ENCODE data around the gene PYGO1. TPM values are rescaled to one million over a fixed set of nuclear protein-coding genes. Genes with fewer than 3 reads are reported as not detected.
A peak's percentile ranks its signal among the peaks of the same experiment; 100 is the strongest.

The PYGO1 gene
- total and polyA plus RNA-seq, 9 donors, result 5.1 to 15.6 (median 9.2) TPM

DNA sequence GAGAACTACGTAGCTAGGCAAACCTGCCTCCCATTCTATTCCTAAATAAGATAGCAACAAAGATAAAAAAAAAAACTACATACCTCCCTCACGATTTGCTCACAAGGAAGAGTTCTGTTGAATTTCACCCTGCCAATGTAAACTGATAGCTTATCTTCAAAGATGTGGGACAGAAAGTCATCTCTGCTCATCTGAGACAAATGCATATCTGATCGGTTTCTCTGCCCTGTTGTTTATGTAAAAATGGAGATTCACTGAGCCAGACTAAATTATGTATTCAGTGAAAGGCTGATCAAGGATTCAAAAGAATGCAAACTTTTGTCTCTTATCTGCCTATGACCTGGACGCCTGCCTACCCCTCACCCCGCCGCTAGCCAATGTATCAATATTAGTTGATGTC is 11.2 kb downstream of the PYGO1 start:
- no peak for DNase-seq
- Histone ChIP-seq H3K9me3 (replicated peaks; ENCODE audit: control insufficient read depth, low read depth, low read length) (no peaks in the 10 kb centered on the region), H3K27me3 (ENCODE audit: control insufficient read depth, insufficient read depth, low read length) (no peaks in the 10 kb centered on the region), H3K27ac (ENCODE audit: low read length) (no peak overlapping the region), H3K4me3 (ENCODE audit: low read length) (no peak overlapping the region), H3K4me1 (ENCODE audit: control insufficient read depth, insufficient read depth, low read length) (no peaks in the 10 kb centered on the region), H3K36me3 (ENCODE audit: control insufficient read depth, insufficient read depth, low read length) (no peaks in the 10 kb centered on the region)
- 100% methylated on average over 4 of the region's 6 CpGs for WGBS (ENCODE audit: insufficient coverage)

DNA sequence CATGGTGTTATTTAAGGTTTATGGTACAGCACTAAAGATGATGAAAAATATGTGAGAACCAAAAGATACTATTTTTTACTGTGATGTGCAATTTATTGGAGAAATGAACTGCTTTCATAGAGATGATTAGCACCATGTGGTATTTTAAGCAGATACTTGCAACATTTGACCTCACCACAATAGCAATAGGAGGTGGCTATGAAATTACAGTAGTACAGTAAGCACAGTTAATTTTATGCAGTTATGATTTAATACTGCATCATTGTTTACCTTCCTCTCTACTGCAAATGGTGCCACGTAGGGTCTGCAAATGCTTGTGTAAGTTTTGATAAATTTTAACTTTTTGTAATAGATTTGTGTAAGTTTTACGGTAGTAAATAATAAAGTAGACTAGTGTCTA is 14.0 kb downstream of the PYGO1 start:
- H3K36me3 ChIP-seq (ENCODE audit: control insufficient read depth, insufficient read depth, low read length), result no peaks in the 10 kb centered on the region
- no peaks in the 10 kb centered on the region for H3K27me3 ChIP-seq (ENCODE audit: control insufficient read depth, insufficient read depth, low read length)
- WGBS (ENCODE audit: insufficient coverage), result no CpG with 5 or more reads among the region's 2 CpGs
- no peak for DNase-seq
- peaks cover 2% of the 10 kb centered on the region for H3K9me3 ChIP-seq (replicated peaks; ENCODE audit: control insufficient read depth, low read depth, low read length)
- no peak overlapping the region for H3K27ac ChIP-seq (ENCODE audit: low read length)
- no peaks in the 10 kb centered on the region for H3K4me1 ChIP-seq (ENCODE audit: control insufficient read depth, insufficient read depth, low read length)
- no peak overlapping the region for H3K4me3 ChIP-seq (ENCODE audit: low read length)

DNA sequence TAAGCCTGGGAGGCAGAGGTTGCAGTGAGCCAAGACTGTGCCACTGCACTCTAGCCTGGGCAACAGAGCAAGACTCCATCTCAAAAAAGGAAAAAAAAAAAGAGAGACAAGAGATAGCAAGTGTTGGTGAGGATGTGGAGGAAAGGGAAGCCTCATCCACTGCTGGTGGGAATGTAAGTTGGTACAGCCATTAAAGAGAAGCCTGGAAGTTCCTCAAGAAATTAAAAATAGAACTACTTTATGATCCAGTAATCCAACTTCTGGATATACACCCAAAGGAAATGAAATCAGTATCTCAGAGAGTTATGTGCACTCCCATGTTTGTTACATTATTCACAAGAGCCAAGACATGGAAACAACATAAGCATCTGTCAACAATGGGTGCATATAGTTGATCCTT is 14.9 kb downstream of the PYGO1 start:
- Histone ChIP-seq H3K4me3 (ENCODE audit: low read length) (no peak overlapping the region), H3K4me1 (ENCODE audit: control insufficient read depth, insufficient read depth, low read length) (no peaks in the 10 kb centered on the region), H3K27ac (ENCODE audit: low read length) (no peak overlapping the region), H3K36me3 (ENCODE audit: control insufficient read depth, insufficient read depth, low read length) (no peaks in the 10 kb centered on the region), H3K9me3 (replicated peaks; ENCODE audit: control insufficient read depth, low read depth, low read length) (peaks cover 2% of the 10 kb centered on the region), H3K27me3 (ENCODE audit: control insufficient read depth, insufficient read depth, low read length) (no peaks in the 10 kb centered on the region)
- DNase-seq, result no peak

GRCh38 chr15:55564347-55565145 is 23.6 kb downstream of the PYGO1 start:
- Histone ChIP-seq H3K9me3 (replicated peaks; ENCODE audit: control insufficient read depth, low read depth, low read length) (peaks cover 19% of the 10 kb centered on the region), H3K4me1 (ENCODE audit: control insufficient read depth, insufficient read depth, low read length) (no peaks in the 10 kb centered on the region), H3K27ac (ENCODE audit: low read length) (no peak overlapping the region), H3K4me3 (ENCODE audit: low read length) (no peak overlapping the region), H3K27me3 (ENCODE audit: control insufficient read depth, insufficient read depth, low read length) (no peaks in the 10 kb centered on the region), H3K36me3 (ENCODE audit: control insufficient read depth, insufficient read depth, low read length) (no peaks in the 10 kb centered on the region)
- DNase-seq, result no peak
- WGBS (ENCODE audit: insufficient coverage), result 80% methylated on average over 1 of the region's 2 CpGs

GRCh38 chr15:55562601-55563000 is 25.5 kb downstream of the PYGO1 start:
- Histone ChIP-seq H3K36me3 (ENCODE audit: control insufficient read depth, insufficient read depth, low read length) (no peaks in the 10 kb centered on the region), H3K4me3 (ENCODE audit: low read length) (no peak overlapping the region), H3K27me3 (ENCODE audit: control insufficient read depth, insufficient read depth, low read length) (no peaks in the 10 kb centered on the region), H3K9me3 (replicated peaks; ENCODE audit: control insufficient read depth, low read depth, low read length) (peaks cover 19% of the 10 kb centered on the region), H3K4me1 (ENCODE audit: control insufficient read depth, insufficient read depth, low read length) (no peaks in the 10 kb centered on the region), H3K27ac (ENCODE audit: low read length) (no peak overlapping the region)
- whole genome bisulfite sequencing (ENCODE audit: insufficient coverage), result 80% methylated on average over 1 of the region's 3 CpGs
- no peak for DNase-seq

GRCh38 chr15:55555089-55555488 is 33.1 kb downstream of the PYGO1 start:
- WGBS (ENCODE audit: insufficient coverage), result no CpG with 5 or more reads among the region's 4 CpGs
- Histone ChIP-seq H3K27me3 (ENCODE audit: control insufficient read depth, insufficient read depth, low read length) (no peaks in the 10 kb centered on the region), H3K9me3 (replicated peaks; ENCODE audit: control insufficient read depth, low read depth, low read length) (peaks cover 13% of the 10 kb centered on the region)

DNA sequence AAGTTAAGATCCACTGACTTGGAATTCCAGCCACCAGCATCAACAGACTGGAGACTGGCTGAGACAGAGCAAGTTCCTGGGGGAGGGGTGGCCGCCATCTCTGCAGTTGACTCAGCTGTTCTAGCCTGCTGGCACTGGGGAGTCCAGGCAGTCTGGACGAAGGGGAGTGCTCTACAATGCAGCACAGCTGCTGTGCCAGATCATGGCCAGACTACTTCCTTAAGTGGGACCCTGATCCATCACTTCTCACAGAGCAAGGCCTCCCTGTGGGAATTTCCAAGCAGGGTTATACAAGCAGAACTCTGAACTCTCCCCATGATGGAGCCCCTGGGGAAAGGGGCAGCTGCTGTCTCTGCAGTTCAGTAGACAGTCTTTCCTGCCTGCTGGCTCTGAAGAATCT is 35.2 kb downstream of the PYGO1 start:
- no peaks in the 10 kb centered on the region for H3K36me3 ChIP-seq (ENCODE audit: control insufficient read depth, insufficient read depth, low read length)
- no peak overlapping the region for H3K4me3 ChIP-seq (ENCODE audit: low read length)
- no peaks in the 10 kb centered on the region for H3K27me3 ChIP-seq (ENCODE audit: control insufficient read depth, insufficient read depth, low read length)
- peak overlapping the region; percentile 47 for H3K27ac ChIP-seq (ENCODE audit: low read length)
- peak; percentile 66 for DNase-seq
- WGBS (ENCODE audit: insufficient coverage), result 33% methylated on average over 1 of the region's 2 CpGs
- peaks cover 13% of the 10 kb centered on the region for H3K9me3 ChIP-seq (replicated peaks; ENCODE audit: control insufficient read depth, low read depth, low read length)
- peaks cover 5% of the 10 kb centered on the region for H3K4me1 ChIP-seq (ENCODE audit: control insufficient read depth, insufficient read depth, low read length)

More at GRCh38 chr15:55555089-55555488, 33.1 kb downstream of the PYGO1 start:
- Histone ChIP-seq H3K4me3 (ENCODE audit: low read length) (no peak overlapping the region), H3K4me1 (ENCODE audit: control insufficient read depth, insufficient read depth, low read length) (peaks cover 5% of the 10 kb centered on the region), H3K36me3 (ENCODE audit: control insufficient read depth, insufficient read depth, low read length) (no peaks in the 10 kb centered on the region), H3K27ac (ENCODE audit: low read length) (no peak overlapping the region)
- no peak for DNase-seq

DNA sequence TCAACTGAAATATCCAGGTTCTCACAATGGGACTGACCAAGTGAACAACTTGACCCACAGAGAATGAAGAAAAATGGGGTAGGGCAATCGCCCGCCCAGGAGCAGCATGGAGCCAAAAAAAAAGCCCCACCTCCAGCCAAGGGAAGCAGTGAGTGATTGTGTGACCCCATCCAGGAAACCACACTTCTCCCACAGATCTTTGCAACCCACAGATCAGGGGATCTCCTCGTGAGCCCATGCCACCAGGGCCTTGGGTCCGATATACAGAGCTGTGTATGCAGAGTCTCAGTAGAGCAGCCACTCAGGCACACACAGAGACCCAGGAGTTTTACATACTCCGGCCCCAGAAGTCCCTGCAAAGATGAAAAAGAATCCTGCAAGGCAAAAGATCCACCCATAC is 35.7 kb downstream of the PYGO1 start:
- DNase-seq, result no peak
- Histone ChIP-seq H3K4me1 (ENCODE audit: control insufficient read depth, insufficient read depth, low read length) (peaks cover 5% of the 10 kb centered on the region), H3K36me3 (ENCODE audit: control insufficient read depth, insufficient read depth, low read length) (no peaks in the 10 kb centered on the region), H3K27me3 (ENCODE audit: control insufficient read depth, insufficient read depth, low read length) (no peaks in the 10 kb centered on the region), H3K27ac (ENCODE audit: low read length) (no peak overlapping the region), H3K9me3 (replicated peaks; ENCODE audit: control insufficient read depth, low read depth, low read length) (peaks cover 13% of the 10 kb centered on the region), H3K4me3 (ENCODE audit: low read length) (no peak overlapping the region)
- WGBS (ENCODE audit: insufficient coverage), result 87% methylated on average over 3 of the region's 5 CpGs

DNA sequence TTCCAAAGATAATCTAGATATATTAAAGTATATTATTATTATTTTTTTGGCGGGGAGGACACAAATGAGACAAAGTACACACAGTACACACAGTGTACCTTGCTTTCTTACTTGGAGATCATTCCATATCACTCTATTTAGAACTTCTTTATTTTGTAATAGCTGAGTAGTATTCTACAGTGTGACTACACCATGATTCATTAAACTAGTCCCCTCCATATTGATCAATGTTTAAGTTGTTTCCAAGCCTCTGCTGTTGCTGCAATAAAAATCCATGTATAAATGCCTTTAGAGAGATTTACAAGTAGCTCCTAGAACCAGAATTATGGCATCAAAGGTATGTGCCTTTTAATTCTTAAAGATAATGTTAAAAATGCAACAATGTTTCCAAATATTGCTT is 38.8 kb downstream of the PYGO1 start:
- no peaks in the 10 kb centered on the region for H3K36me3 ChIP-seq (ENCODE audit: control insufficient read depth, insufficient read depth, low read length)
- no CpG with 5 or more reads among the region's 1 CpG for WGBS (ENCODE audit: insufficient coverage)
- peaks cover 5% of the 10 kb centered on the region for H3K4me1 ChIP-seq (ENCODE audit: control insufficient read depth, insufficient read depth, low read length)
- H3K27me3 ChIP-seq (ENCODE audit: control insufficient read depth, insufficient read depth, low read length), result no peaks in the 10 kb centered on the region
- H3K4me3 ChIP-seq (ENCODE audit: low read length), result no peak overlapping the region
- DNase-seq, result no peak
- peaks cover 3% of the 10 kb centered on the region for H3K9me3 ChIP-seq (replicated peaks; ENCODE audit: control insufficient read depth, low read depth, low read length)
- H3K27ac ChIP-seq (ENCODE audit: low read length), result no peak overlapping the region

- Histone ChIP-seq H3K36me3 (ENCODE audit: control insufficient read depth, insufficient read depth, low read length) (no peaks in the 10 kb centered on the region), H3K4me3 (ENCODE audit: low read length) (no peak overlapping the region)
- 80% methylated on average over 4 of the region's 5 CpGs for WGBS (ENCODE audit: insufficient coverage)
Observed at GRCh38 chr15:55546718-55547117, 41.4 kb downstream of the PYGO1 start.

DNA sequence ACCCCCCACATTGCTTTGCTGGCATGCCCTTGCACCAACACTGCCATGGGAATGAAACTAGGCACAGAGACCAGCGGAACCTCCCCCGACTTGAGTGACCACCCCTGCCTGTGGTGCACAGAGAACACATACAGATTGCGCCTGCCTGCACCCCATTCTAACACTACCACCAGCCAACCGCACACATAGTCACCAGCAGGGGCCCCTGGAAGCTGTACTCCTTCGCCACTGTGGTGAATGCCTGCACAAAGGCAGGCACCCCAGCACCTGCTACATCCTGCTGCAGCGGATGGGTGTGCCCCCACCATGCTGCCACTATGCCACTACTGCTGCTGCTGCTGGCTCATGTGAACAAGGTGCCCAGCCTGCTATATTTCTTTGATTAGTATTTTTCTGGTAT is 52.7 kb downstream of the PYGO1 start:
- DNase-seq, result no peak
- WGBS (ENCODE audit: insufficient coverage), result 81% methylated on average over 6 of the region's 6 CpGs
- no peaks in the 10 kb centered on the region for H3K36me3 ChIP-seq (ENCODE audit: control insufficient read depth, insufficient read depth, low read length)

More at GRCh38 chr15:55546718-55547117, 41.4 kb downstream of the PYGO1 start:
- no peaks in the 10 kb centered on the region for H3K9me3 ChIP-seq (replicated peaks; ENCODE audit: control insufficient read depth, low read depth, low read length)
- H3K27ac ChIP-seq (ENCODE audit: low read length), result no peak overlapping the region
- no peaks in the 10 kb centered on the region for H3K4me1 ChIP-seq (ENCODE audit: control insufficient read depth, insufficient read depth, low read length)
- H3K27me3 ChIP-seq (ENCODE audit: control insufficient read depth, insufficient read depth, low read length), result no peaks in the 10 kb centered on the region
- DNase-seq, result no peak

More for the DNA sequence above, 52.7 kb downstream of the PYGO1 start:
- Histone ChIP-seq H3K9me3 (replicated peaks; ENCODE audit: control insufficient read depth, low read depth, low read length) (no peaks in the 10 kb centered on the region), H3K4me1 (ENCODE audit: control insufficient read depth, insufficient read depth, low read length) (no peaks in the 10 kb centered on the region), H3K27me3 (ENCODE audit: control insufficient read depth, insufficient read depth, low read length) (no peaks in the 10 kb centered on the region), H3K27ac (ENCODE audit: low read length) (no peak overlapping the region), H3K4me3 (ENCODE audit: low read length) (no peak overlapping the region)
